ENCODE measurements around the gene TMEFF1.

- TF ChIP-seq CTCF (conservative IDR thresholded peaks at IDR 0.05 in 1 of 2, IDR thresholded peaks at IDR 0.05 in 1 of 2; ENCODE audit: extremely low read depth in 1 of 2, insufficient read depth in 1 of 2, low read depth in 1 of 2, low read length in 2 of 2) (no peak), EZH2 (IDR thresholded peaks at IDR 0.05; ENCODE audit: borderline replicate concordance, low read length) (no peak)
These were observed 46.2 kb upstream of the TMEFF1 start, which contains the start of gene MSANTD3 for GRCh38 chr9:100426530-100427365.
